Neural cell (in vitro differentiated cells): ENCODE data around the gene FBXL5.

Experiments used
- CTCF ChIP-seq: fragments of 450-650 bp; IDR thresholded peaks from 2 replicates; pipeline ENCODE4 v1.5.1; 2014; ENCODE audit warnings: antibody characterized with exemption, mild to moderate bottlenecking, moderate library complexity; ENCODE audit not compliant: poor library complexity, severe bottlenecking
- SMC3 ChIP-seq: fragments of 450-650 bp; conservative IDR thresholded peaks from 2 replicates; pipeline ENCODE4 v1.6.1; 2014; ENCODE audit warnings: antibody characterized with exemption, mild to moderate bottlenecking, moderate library complexity; ENCODE audit not compliant: poor library complexity

- TF ChIP-seq CTCF (peak; percentile 52), SMC3 (peak; percentile 45)
These were observed 26.4 kb upstream of the FBXL5 start, which contains the start of gene FAM200B for GRCh38 chr4:15681372-15682241.
